Mesothelial cell of epicardium (in vitro differentiated cells): ENCODE measurements around the gene CTAGE15. TPM values are rescaled to one million over a fixed set of nuclear protein-coding genes. Genes with fewer than 3 reads are reported as not detected.
"Not testable (repeated sequence)": the region's sequence is repeated elsewhere in the genome, so short reads cannot be mapped to it uniquely, and the experiment has no call there.

Source experiments
- DNase-seq, 2 experiments: peaks; one replicate each; pipeline ENCODE4 v3.0.0; 2021; ENCODE audit warnings: low spot score in 2 of 2; ENCODE audit not compliant: unreplicated experiment in 2 of 2
- H3K27ac Mint-ChIP-seq: 2 replicates; pipeline ENCODE4 v1.8.0; 2021; ENCODE audit warnings: mixed read lengths
- H3K27me3 Mint-ChIP-seq: 2 replicates; pipeline ENCODE4 v1.8.0; 2021; ENCODE audit warnings: low read depth, mixed read lengths
- H3K36me3 Mint-ChIP-seq: 2 replicates; pipeline ENCODE4 v1.8.0; 2021; ENCODE audit warnings: mixed read lengths
- H3K4me1 Mint-ChIP-seq: 2 replicates; pipeline ENCODE4 v1.8.0; 2021; ENCODE audit warnings: mixed read lengths
- H3K4me3 Mint-ChIP-seq: 2 replicates; pipeline ENCODE4 v1.8.0; 2021; ENCODE audit warnings: mild to moderate bottlenecking, moderate library complexity, mixed read lengths
- H3K9me3 Mint-ChIP-seq: 2 replicates; pipeline ENCODE4 v1.8.0; 2021; ENCODE audit warnings: mixed read lengths
- total RNA-seq: library from RNA; stranded (reverse); gene quantifications from 3 replicates; pipeline ENCODE4 v1.2.1, GENCODE V29; 2021

CTAGE15 gene, protein sequence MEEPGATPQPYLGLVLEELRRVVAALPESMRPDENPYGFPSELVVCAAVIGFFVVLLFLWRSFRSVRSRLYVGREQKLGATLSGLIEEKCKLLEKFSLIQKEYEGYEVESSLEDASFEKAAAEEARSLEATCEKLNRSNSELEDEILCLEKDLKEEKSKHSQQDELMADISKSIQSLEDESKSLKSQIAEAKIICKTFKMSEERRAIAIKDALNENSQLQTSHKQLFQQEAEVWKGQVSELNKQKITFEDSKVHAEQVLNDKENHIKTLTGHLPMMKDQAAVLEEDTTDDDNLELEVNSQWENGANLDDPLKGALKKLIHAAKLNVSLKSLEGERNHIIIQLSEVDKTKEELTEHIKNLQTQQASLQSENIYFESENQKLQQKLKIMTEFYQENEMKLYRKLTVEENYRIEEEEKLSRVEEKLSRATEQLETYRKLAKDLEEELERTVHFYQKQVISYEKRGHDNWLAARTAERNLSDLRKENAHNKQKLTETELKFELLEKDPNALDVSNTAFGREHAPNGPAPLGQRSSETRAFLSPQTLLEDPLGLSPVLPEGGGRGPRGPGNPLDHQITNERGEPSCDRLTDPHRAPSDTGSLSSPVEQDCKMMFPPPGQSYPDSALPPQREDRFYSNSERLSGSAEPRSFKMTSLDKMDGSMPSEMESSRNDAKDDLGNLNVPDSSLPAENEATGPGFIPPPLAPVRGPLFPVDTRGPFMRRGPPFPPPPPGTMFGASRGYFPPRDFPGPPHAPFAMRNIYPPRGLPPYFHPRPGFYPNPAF
- total RNA-seq = 1.3 to 1.6 TPM (median 1.4 TPM) in 3 replicates

- not testable (repeated sequence) for H3K9me3 Mint-ChIP-seq, DNase-seq, H3K36me3 Mint-ChIP-seq, H3K27ac Mint-ChIP-seq, H3K27me3 Mint-ChIP-seq, H3K4me1 Mint-ChIP-seq, H3K4me3 Mint-ChIP-seq
Observed at GRCh38 chr7:143571501-143571900, at the start of gene CTAGE15. Gene CTAGE15 (plus strand): TSS chr7:143571801. CDS start chr7:143571818, 17 bp downstream.

GRCh38 chr7:143522309-143522916, 49.2 kb upstream of the CTAGE15 start:
- not testable (repeated sequence) for H3K27me3 Mint-ChIP-seq, H3K4me1 Mint-ChIP-seq, DNase-seq, H3K36me3 Mint-ChIP-seq, H3K9me3 Mint-ChIP-seq, H3K4me3 Mint-ChIP-seq, H3K27ac Mint-ChIP-seq

DNA sequence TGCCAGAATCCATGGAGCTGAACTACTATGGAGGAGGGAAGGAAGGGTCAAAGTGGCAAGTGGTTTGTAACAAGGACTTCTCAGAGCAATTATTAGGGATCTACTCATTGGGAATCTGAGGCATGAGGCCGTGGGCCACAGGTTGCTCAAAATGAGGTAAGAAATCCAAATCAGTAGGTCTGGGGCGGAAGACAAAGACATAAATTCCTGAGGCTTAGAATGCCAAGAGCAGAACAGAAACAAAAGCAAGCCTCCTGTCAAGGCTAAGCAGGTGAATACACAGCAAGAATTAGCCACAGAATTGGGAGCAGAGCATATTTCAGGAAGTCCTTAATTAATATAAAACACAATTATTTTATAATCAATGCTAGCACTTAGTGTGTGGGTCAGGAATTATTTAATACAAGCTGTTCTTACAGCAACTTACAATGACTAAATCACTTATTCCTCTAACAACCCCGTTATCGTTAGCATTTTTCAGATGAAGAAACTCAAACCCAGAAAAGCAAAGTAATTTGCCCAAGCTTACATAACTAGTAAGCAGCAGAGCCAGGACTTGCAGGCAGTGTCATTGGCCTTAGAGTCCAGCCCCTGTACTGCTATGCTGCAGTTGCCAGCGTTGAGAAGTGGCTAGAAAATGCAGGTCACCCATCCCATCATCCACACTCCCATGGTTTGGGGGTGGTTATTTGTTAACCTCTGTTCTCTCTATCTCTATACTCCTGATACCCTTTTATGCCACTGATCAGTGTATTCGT, 40.3 kb upstream of the CTAGE15 start:
- H3K9me3 Mint-ChIP-seq, H3K4me1 Mint-ChIP-seq, H3K27ac Mint-ChIP-seq, H3K27me3 Mint-ChIP-seq, H3K36me3 Mint-ChIP-seq, DNase-seq, H3K4me3 Mint-ChIP-seq: not testable (repeated sequence)

GRCh38 chr7:143531932-143532331, 39.7 kb upstream of the CTAGE15 start:
- H3K4me1 Mint-ChIP-seq = not testable (repeated sequence)

GRCh38 chr7:143533213-143533839, 38.3 kb upstream of the CTAGE15 start:
- DNase-seq, H3K27ac Mint-ChIP-seq, H3K36me3 Mint-ChIP-seq, H3K4me3 Mint-ChIP-seq, H3K4me1 Mint-ChIP-seq, H3K9me3 Mint-ChIP-seq, H3K27me3 Mint-ChIP-seq: not testable (repeated sequence)

More at GRCh38 chr7:143531932-143532331, 39.7 kb upstream of the CTAGE15 start:
- H3K36me3 Mint-ChIP-seq, H3K27ac Mint-ChIP-seq, DNase-seq, H3K4me3 Mint-ChIP-seq, H3K9me3 Mint-ChIP-seq, H3K27me3 Mint-ChIP-seq: not testable (repeated sequence)

- H3K36me3 Mint-ChIP-seq, H3K27ac Mint-ChIP-seq, H3K27me3 Mint-ChIP-seq, H3K4me3 Mint-ChIP-seq, H3K4me1 Mint-ChIP-seq, H3K9me3 Mint-ChIP-seq, DNase-seq: not testable (repeated sequence)
Observed at GRCh38 chr7:143536443-143536842, 35.2 kb upstream of the CTAGE15 start.

DNA sequence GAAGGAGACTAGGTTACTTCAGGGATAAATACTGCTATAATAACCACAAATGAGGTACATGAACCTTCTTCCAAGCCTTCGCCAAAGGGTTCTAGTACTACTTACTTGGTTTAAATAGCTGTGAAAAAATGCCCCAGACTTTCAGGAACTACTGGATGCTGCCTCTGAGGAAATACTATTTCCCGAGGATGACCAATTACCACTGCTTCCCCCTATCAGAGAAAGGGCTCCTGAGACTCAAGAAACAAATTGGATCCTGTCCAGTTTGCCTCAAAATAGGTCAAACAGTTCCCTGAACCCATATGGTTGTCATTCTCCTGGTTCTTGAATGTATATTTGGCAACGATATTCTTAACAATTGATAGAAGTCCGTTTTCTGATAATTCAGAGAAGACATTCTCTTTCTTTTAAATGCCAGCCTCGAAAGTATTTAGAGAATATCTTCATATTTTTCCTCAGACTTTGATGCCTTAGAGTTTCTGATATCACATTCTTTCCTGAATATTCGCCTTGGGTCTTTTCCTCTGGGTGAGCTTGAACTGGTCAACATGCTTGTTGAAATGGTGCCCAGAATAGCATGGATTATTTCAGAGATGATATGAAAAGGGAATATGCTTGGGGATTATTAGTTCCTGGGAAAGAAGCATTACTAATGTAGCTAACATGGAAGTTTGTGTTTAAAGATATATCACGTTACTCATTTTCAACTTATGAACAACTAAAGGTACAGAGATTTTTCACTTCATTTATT, 28.1 kb upstream of the CTAGE15 start:
- H3K4me3 Mint-ChIP-seq, H3K36me3 Mint-ChIP-seq, H3K27ac Mint-ChIP-seq, H3K9me3 Mint-ChIP-seq, DNase-seq, H3K4me1 Mint-ChIP-seq, H3K27me3 Mint-ChIP-seq: not testable (repeated sequence)

DNA sequence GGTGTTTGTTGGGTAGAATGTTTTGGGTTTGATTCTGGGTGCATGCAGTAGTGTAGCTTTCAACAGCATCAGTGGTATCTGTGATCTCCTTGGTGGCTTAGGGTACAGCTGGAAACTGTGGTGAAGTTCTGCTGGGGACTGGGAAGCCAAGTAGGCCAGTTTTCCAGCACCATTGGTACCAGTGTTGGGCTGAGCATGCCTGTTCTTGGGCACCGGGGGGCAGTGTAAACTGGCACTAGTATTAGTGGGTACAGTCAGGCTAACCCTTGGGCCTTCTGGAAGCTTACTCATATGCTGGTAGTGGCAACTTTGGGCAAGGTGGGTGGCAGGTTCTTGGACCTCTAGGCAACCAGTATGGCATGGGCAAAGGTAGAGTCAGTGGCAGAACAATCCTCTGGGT, 15.6 kb upstream of the CTAGE15 start:
- H3K27ac Mint-ChIP-seq, H3K27me3 Mint-ChIP-seq, H3K4me1 Mint-ChIP-seq, H3K9me3 Mint-ChIP-seq, H3K4me3 Mint-ChIP-seq, H3K36me3 Mint-ChIP-seq, DNase-seq: not testable (repeated sequence)

DNA sequence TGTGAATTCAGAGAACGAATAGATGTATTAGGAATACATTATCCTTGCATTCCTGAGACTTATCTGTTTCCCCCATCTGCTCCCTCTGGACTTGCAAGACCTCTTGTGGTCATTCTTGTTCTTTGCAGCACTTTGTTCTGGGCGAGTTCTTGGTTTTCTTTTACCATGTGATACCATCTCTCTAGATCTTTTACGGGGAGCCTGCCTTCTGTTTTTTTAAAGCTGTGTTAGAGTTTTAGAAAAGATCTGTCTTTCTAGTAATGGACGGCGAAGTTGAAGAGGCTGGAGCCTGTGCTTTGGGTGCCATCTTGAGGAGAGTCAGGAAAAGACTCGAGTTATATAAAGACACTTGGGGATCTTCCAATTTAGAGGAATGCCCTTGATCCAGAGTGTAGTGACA, 8.3 kb upstream of the CTAGE15 start:
- H3K9me3 Mint-ChIP-seq, H3K4me3 Mint-ChIP-seq, H3K27ac Mint-ChIP-seq, H3K27me3 Mint-ChIP-seq, H3K36me3 Mint-ChIP-seq, H3K4me1 Mint-ChIP-seq, DNase-seq: not testable (repeated sequence)

DNA sequence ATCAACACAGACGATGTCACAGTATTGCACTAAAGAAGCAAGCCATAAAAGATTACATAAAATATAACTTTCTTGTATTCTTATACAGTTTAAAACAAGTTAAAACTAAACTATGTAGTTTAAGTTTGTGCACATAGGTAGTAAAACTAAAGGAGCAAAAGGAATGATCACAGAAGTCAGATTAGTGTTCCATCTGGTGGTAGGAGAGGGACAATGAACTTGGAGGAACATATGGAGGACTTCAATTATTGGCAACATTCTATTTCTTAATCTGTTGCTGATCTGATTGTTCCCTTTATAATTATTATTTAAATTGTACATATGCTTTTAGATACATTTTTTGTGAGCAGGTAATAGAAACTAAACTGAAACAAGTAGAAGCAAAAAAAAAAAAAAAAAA, 5.6 kb upstream of the CTAGE15 start:
- not testable (repeated sequence) for H3K4me1 Mint-ChIP-seq, H3K27ac Mint-ChIP-seq, H3K36me3 Mint-ChIP-seq, H3K4me3 Mint-ChIP-seq, H3K9me3 Mint-ChIP-seq, H3K27me3 Mint-ChIP-seq, DNase-seq

DNA sequence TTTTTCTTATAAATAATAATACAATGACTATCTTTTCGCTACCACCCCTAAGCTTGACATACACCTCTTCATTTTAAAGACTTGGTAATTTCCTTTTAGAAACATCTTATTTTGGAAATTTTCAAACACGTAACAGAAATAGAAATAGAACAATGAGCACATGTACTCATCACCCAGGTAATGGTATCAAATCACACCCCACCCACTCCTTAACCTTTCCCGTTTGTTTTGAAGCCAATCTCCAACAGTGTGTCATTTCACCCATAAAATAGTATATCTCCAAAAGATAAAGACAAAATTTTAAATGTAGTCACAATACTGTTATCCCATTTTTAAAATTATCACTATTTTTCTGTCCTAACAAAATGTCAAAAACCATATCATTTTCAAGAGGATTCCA, 16.6 kb downstream of the CTAGE15 start:
- H3K27ac Mint-ChIP-seq, DNase-seq, H3K36me3 Mint-ChIP-seq, H3K9me3 Mint-ChIP-seq, H3K27me3 Mint-ChIP-seq, H3K4me1 Mint-ChIP-seq, H3K4me3 Mint-ChIP-seq: not testable (repeated sequence)

DNA sequence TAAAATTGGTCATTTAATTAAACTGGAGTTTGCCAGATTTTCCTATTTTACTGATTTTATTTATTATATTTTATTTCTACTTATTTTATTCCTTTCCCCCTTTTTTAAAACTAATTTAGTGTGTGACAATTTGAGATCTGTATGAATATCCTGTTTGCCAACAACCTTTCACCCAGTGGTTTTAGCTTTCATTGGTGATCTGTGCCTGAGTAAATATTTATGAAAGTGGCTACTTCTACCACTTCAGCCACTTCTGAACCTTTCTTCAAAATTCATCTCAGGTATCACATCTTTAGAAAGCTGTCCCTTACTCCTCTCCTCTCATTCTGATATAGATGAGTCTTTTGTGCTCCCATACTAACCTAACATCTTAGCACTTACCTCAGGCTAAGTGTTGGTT, 18.3 kb downstream of the CTAGE15 start:
- not testable (repeated sequence) for H3K9me3 Mint-ChIP-seq, H3K36me3 Mint-ChIP-seq, H3K4me3 Mint-ChIP-seq, H3K27ac Mint-ChIP-seq, DNase-seq, H3K27me3 Mint-ChIP-seq, H3K4me1 Mint-ChIP-seq

DNA sequence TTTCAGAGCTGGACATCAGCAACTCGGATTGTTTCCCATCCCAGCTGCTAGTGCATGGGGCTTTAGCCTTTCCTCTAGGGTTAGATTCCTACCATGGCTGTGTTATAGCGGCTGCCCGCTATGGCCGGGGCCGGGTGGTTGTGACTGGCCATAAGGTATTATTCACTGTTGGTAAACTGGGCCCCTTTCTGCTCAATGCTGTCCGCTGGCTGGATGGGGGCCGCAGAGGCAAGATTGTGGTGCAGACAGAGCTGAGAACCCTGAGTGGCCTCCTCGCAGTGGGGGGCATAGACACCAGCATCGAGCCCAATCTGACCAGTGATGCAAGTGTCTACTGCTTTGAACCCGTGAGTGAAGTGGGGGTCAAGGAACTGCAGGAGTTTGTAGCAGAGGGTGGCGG, 26.5 kb downstream of the CTAGE15 start:
- not testable (repeated sequence) for H3K4me1 Mint-ChIP-seq, H3K4me3 Mint-ChIP-seq, DNase-seq, H3K27me3 Mint-ChIP-seq, H3K27ac Mint-ChIP-seq, H3K36me3 Mint-ChIP-seq, H3K9me3 Mint-ChIP-seq
